ENCODE data around the gene F13B.
"Not testable (repeated sequence)": the region's sequence is repeated elsewhere in the genome, so short reads cannot be mapped to it uniquely, and the experiment has no call there.

F13B gene

DNA sequence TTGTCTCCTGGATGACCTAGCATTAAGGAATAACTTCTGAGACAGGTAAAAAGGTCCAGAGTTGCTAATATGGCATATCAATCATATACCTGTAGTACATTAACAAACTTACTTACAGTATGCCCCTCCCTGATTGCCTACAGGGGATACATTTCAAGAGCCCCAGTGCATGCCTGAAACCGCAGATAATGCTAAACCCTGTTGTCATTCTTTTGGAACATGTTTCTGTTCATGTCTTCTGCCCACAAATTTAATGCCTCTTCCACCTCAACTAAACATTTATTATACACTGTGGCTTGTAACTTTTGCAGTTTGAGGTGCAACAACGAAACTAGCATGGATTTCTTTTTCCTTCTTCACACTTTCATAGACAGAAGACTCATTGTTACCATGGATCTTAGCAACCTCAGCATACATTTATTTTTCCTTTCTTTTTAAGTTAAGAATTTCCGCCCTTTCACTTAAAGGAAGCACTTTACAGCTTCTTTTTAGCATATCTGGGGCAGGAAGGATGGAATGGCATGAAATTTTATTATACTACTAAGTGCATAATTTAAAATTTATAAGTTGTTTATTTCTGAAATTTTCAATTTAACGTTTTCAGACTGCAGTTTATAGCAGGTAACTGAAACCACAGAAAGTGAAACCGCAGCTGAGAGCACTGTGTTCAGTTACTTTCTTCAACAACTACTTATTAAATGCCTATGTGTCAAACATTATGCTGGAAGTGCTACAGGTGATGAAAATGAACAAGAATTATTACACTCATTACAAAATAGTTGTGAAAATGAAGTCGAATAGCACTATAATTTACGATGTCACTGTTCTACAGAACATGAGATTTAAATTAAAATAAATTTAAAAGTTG lies 25.3 kb downstream of the F13B start:
- no peak for DNase-seq (ENCODE audit: low spot score)

DNA sequence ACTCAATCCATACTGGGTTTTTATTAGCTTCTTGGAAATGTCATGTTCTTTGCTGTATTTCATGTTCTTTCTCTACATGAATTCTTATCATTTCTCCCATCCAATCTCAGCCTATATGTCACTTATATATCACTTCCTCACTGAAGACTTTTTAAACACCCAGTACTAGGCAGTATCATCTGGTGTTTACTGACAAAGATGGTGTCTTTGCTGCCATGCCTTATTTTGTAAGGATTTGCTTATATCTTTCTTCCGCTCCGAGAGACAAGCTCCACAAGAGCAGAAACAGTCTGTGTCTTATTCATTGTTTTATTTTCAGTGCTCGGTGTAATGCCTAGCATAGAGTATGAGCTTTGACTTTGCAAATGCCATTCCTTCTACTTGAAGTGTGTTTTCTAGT lies 30.2 kb downstream of the F13B start:
- no peak for DNase-seq (ENCODE audit: low spot score)

DNA sequence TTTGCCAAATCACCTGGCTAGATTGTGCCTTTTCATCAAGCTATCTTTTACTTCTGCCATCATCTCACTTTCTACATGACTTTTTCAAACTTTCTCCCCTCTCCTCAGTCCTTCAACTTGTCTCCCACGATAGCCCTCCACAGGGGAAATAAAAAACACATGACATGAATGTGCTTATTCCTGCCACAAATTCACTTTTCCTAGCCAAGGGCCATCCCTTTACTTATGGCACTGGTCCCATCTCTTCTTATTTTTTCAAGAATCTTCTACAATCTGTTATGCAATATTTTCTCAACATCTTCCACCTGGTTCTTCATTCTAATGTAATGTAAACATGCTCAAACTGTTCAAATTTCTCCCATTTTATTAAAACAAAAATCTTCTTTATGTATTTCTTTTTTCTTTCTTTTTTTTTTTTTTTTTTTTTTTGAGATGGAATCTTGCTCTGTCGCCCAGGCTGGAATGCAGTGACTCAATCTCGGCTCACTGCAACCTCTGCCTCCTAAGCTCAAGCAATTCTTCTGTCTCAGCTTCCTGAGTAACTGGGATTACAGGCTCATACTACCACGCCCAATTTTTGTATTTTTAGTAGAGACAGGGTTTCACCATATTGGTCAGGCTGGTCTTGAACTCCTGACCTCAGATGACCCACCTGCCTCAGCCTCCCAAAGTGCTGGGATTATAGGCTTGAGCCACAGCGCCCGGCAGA lies 32.3 kb downstream of the F13B start:
- not testable (repeated sequence) for DNase-seq (ENCODE audit: low spot score)

DNA sequence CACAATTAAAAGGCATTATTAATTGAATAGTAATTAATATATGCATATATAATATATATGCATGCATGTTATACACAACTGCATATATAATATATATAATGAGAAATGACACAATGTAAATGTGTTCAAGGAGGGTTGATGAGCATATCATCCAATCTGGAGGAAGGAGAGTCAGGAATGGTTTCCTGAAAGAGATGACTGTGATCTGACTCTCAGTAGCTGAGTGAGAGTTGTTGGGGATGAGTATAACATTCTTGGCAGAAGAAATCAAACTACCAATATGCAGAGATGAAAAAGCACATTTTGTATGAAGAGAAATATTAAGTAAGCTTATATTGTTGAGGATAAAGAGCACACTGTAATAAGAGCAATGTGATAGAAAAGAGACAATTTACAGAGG lies 37.3 kb downstream of the F13B start:
- DNase-seq (ENCODE audit: low spot score) = no peak

DNA sequence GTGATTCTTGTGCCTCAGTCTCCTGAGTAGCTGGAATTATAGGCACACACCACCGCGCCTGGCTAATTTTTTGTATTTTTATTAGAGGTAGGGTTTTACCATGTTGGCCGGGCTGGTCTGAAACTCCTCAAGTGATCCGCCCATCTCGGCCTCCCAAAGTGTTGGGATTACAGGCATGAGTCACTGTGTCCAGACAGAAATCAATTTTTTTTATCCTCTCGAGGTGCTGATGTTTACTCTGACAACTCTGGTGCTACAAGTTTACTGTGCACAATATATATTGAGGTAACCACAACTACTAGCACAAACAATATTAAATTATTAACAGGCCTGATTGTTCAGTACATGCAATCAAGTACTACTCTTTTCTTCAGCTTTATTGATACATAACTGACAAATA lies 39.7 kb downstream of the F13B start:
- DNase-seq (ENCODE audit: low spot score) = no peak

DNA sequence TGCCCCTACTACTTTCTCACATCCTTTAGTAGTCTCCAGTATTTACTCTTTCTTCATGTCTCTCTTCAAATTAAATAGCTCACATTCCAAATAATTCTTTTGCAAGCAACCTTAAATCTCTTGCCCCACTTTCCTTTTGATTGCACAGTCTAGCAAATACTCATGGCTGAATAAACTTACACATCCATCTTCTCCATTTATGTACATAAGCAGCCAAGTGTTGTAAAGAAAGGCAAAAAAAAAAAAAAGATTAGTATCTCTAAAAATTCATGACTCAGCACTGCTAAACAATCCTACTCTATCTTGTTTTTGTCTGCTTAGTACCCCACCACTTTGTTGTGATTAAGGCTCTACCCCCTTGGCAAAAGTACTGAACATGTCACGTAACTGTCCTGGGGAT lies 42.6 kb downstream of the F13B start:
- DNase-seq (ENCODE audit: low spot score) = no peak

DNA sequence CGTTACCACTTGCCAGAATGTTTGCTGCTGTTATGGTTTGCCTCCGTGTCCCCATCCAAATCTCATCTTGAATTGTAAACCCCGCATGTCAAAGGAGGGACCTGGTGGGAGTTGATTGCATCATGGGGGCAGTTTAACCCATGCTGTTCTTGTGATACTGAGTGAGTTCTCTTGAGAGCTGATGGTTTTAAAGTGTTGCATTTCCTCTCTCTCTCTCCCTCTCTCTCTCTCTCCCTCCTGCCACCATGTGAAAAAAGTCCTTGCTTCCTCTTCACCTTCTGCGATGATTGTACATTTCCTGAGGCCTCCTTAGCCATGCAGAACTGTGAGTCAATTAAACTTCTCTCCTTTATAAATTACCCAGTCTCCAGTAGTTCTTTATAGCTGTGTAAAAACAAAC lies 45.3 kb downstream of the F13B start:
- no peak for DNase-seq (ENCODE audit: low spot score)

DNA sequence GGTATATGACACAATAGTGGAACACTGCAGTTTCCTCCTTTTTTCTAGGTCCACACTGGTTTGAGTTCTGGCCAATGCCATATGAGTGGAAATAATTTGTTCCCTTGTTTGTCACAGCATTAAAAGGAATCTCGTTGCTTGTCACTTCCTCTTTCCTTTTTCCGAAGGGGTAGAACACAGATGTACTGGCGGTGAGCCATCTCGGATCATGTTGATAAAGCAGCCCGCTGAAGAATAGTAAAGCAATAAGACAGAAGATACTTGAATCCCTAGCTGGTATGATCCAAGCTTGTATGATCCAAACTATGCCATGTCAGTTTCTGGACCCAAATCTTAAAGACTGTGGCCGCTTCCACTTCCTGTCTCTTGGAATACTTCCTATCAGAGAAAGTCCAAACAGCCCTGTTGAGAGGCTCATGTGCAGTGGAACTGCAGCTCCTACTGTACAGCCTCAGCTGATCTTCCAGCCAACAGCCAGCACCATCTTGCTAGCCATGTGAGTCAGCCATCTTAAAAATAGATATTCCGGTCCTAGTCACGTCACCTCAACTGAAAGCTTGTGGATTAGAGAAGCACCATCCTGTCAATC lies 49.4 kb downstream of the F13B start:
- DNase-seq (ENCODE audit: low spot score) = no peak

DNA sequence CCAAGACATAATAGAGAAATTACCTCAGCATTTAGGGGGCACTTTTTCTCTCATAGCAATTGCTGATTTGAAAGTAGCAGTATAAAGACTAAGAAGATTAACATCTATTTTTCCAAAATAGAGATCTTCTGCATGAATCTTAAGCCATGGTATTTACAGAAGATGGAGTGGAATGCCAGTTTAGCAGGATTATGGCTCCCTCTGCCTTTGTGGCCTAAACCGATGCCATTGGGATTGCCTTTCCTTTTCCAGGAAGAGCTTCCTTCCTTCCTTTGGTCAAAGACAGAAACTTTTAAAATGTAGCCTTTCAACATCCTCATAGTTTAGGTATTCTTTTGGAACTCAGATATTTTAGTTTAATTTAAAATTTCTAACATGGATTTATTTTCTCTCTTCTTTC lies 50.3 kb downstream of the F13B start:
- DNase-seq (ENCODE audit: low spot score) = no peak

DNA sequence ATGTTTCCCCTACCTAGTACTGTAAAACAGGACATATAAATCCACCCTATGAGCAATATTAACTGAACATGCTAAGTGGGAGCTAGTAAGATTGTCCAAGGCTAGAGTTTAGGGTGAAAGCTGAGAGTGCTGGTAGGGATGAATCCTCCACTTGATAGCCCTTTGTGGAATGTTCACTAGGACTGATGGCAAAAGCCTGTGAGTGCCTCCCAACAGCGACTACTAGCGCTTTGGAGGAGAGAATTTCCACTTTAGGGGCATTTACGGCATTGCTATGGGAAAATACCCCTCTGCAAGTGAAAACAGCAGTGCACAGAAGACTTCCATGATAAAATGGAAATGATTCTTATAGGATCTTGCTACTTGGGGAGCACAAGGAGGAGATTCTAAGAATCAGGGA lies 53.8 kb downstream of the F13B start:
- no peak for DNase-seq (ENCODE audit: low spot score)

DNA sequence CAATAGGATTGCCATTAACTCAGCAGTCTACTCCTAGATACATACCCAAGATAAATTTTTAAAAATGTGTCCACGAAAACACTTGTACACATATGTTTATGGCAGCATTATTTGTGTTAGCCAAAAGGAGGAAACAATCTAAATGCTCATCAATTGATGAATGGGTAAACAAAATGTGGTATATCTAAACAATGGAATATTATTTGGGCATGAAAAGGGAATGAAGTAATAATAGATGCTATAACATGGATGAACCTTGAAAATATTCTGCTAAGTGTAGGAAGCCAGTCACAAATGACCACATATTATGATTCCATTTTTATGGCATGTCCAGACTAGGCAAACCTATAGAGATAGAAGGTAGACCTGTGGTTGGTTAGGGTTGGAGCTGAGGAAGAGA lies 55.4 kb downstream of the F13B start:
- no peak for DNase-seq (ENCODE audit: low spot score)

DNA sequence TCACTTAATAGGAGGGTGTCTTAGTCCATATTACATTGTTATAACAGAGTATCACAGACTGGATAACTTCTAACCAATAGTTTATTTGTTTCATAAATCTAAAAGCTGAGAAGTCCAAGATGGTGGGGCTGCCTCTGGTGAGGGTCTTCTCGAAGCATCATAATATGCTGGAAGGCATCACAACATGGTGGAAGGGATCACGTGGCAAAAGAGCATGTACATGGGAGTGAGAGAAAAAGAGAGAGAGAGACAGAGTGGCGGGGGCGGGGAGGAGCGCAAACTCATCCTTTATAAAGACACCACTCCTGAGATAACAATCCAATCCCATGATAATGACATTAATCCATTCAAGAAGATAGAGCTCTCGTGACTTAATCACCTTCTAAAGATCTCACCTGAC lies 58.2 kb downstream of the F13B start:
- no peak for DNase-seq (ENCODE audit: low spot score)

DNA sequence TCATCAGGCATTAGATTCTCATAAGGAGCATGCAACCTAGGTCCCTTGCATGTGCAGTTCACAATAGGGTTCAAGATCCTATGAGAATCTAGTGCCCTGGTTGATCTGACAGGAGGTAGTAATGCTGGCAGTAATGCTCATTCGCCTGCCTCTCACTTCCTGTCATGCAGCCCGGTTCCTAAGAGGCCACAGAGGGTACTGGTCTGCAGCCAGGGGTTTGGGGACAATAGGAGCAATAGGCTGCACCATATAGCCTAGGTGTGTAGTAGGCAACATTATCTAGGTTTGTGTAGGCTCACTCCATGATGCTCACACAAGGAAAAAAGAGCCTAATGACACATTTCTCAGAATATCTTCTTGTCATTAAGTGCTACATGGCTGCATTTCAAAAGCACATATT lies 63.9 kb downstream of the F13B start:
- DNase-seq (ENCODE audit: low spot score) = no peak

DNA sequence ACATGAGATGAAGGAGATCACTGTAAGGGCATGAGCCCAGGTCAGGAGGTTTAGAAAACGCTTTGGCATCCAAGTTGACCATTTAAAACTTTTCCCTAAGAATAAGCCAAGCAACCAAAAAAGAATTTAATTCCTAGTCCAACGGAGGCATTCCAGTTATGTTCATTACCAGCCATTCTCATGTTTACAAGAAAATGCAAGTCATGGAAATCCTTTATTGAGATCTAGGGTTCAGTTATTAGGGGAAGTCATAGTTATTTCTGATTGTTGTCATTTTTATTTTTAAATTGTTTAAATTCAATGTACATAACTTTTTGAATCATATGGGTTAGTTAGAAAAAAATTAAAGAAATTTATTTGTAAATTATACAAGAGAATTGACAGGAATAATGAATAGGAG lies 65.2 kb downstream of the F13B start:
- DNase-seq (ENCODE audit: low spot score) = no peak

DNA sequence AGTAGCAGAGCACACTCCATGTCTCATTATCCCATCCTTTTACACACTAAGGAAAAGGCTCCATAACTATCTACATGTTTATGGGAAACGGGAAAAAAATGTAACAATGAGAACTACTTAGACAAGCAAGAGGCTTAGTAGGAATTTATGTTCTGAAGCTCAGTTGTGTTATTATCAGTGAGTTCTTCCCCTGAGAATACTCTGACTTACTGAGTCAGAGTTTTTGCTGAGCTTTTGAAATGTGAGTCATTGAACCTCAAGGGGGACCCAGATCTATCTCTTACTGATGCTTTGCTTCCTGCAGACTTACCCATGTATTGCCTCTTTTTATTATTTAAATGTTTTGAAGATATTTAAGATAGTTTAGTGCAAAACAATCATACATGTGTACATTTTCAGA lies 69.6 kb downstream of the F13B start:
- no peak for DNase-seq (ENCODE audit: low spot score)

DNA sequence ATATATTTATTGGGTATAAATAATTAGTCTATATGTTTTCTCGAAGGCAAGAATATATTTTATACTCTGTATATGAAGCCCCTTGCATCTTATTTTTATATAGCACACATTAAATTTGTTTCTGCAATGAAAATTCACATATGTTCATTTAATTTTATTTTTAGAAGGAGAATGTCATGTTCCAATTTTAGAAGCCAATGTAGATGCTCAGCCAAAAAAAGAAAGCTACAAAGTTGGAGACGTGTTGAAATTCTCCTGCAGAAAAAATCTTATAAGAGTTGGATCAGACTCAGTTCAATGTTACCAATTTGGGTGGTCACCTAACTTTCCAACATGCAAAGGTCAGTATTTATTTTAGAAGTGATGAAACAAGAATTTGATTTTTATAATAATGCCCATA lies 73.1 kb downstream of the F13B start:
- no peak for DNase-seq (ENCODE audit: low spot score)

DNA sequence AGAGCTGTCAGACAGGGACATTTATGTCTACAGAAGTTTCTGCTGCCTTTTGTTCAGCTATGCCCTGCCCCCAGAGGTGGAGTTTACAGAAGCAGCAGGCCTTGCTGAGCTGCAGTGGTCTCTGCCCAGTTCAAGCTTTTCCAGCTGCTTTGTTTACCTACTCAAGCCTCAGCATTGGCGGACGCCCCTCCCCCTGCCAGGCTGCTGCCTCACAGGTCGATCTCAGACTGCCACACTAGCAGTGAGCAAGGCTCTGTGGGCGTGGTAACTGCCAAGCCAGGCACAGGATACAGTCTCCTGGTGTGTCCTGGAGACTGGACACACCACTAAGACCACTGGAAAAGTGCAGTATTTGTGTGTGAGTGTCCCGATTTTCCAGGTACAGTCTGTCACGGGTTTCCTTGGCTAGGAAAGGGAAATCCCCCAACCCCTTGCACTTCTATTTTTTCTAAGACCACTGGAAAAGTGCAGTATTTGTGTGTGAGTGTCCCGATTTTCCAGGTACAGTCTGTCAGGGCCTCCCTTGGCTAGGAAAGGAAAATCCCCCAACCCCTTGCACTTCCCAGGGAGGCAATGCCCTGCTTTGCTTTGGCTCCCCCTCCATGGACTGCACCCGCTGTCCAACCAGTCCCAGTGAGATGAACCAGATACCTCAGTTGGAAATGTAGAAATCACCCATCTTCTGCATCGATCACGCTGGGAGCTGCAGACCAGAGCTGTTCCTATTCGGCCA lies 75.0 kb downstream of the F13B start:
- peak; percentile 16 for DNase-seq (ENCODE audit: low spot score)

Data from HuH-7.5 (cell line).